Keratinocyte (primary cell): ENCODE results near the gene OR4D1. TPM values are rescaled to one million over a fixed set of nuclear protein-coding genes. Genes with fewer than 3 reads are reported as not detected.

Source experiments
- DNase-seq: peaks from one replicate; pipeline ENCODE4 v3.0.0-alpha.2; 2011; ENCODE audit warnings: low read depth, missing footprints, low spot score
- FAIRE-seq: peaks from 2 replicates; lab custom pipeline; 2011; peaks lifted over from hg19 to GRCh38; lab: Jason Lieb, UNC
- H2AFZ ChIP-seq: 2 replicates; pipeline ENCODE4 v1.6.0; 2012; ENCODE audit warnings: low read length, control low read depth, inconsistent platforms; ENCODE audit not compliant: control insufficient read depth
- H3K27ac ChIP-seq: 2 replicates; pipeline ENCODE4 v1.5.1; 2011; ENCODE audit warnings: low read length; ENCODE audit not compliant: control insufficient read depth, insufficient read depth
- H3K27me3 ChIP-seq: 3 replicates; pipeline ENCODE4 v1.6.0; 2011; ENCODE audit warnings: low read length; ENCODE audit not compliant: control insufficient read depth, insufficient read depth; ENCODE audit errors: extremely low read depth
- H3K36me3 ChIP-seq, 2 experiments: 2 replicates in 1 of 2; 3 replicates in 1 of 2; pipeline ENCODE4 v1.5.1; 2011; ENCODE audit warnings: low read length in 2 of 2, mild to moderate bottlenecking in 1 of 2; ENCODE audit not compliant: control insufficient read depth in 2 of 2, insufficient read depth in 2 of 2; ENCODE audit errors: extremely low read depth in 1 of 2
- H3K4me1 ChIP-seq: 3 replicates; pipeline ENCODE4 v1.5.1; 2011; ENCODE audit warnings: low read length; ENCODE audit not compliant: control insufficient read depth, insufficient read depth; ENCODE audit errors: extremely low read depth
- H3K4me2 ChIP-seq: 3 replicates; pipeline ENCODE4 v1.6.0; 2011; ENCODE audit warnings: low read depth, low read length; ENCODE audit not compliant: control insufficient read depth, insufficient read depth; ENCODE audit errors: extremely low read depth
- H3K4me3 ChIP-seq, 3 experiments: fragments of 200-600 bp in 1 of 3; sonication (generic) in 1 of 3; 2 replicates in 2 of 3; 3 replicates in 1 of 3; pipeline ENCODE4 v1.5.1; 2011 to 2016; ENCODE audit warnings: low read length in 3 of 3, mild to moderate bottlenecking in 3 of 3, control low read depth in 2 of 3, inconsistent platforms in 1 of 3, low read depth in 1 of 3, mixed read lengths in 1 of 3, mixed run types in 1 of 3, moderate library complexity in 1 of 3; ENCODE audit not compliant: control insufficient read depth in 2 of 3, insufficient read depth in 2 of 3; ENCODE audit errors: extremely low read depth in 1 of 3
- H3K79me2 ChIP-seq: 2 replicates; pipeline ENCODE4 v1.6.0; 2012; ENCODE audit warnings: low read length; ENCODE audit not compliant: control insufficient read depth, insufficient read depth
- H3K9ac ChIP-seq: 3 replicates; pipeline ENCODE4 v1.6.0; 2011; ENCODE audit warnings: low read length; ENCODE audit not compliant: control insufficient read depth, insufficient read depth; ENCODE audit errors: extremely low read depth
- H3K9me1 ChIP-seq: 3 replicates; pipeline ENCODE4 v1.6.0; 2011; ENCODE audit warnings: low read length; ENCODE audit not compliant: control insufficient read depth, insufficient read depth; ENCODE audit errors: extremely low read depth
- H3K9me3 ChIP-seq: 2 replicates; pipeline ENCODE4 v1.5.1; 2012; ENCODE audit warnings: low read depth, low read length; ENCODE audit not compliant: control insufficient read depth
- H4K20me1 ChIP-seq: 3 replicates; pipeline ENCODE4 v1.6.0; 2011; ENCODE audit warnings: low read length; ENCODE audit not compliant: control insufficient read depth, insufficient read depth; ENCODE audit errors: extremely low read depth
- CTCF ChIP-seq, 3 experiments: IDR thresholded peaks in 1 of 3; conservative IDR thresholded peaks in 1 of 3; optimal IDR thresholded peaks in 1 of 3; 2 replicates in 2 of 3; 3 replicates in 1 of 3; pipeline versions ENCODE3 to v1.5.1; 2011; ENCODE audit warnings: low read length in 3 of 3, mild to moderate bottlenecking in 3 of 3, moderate library complexity in 2 of 3, control low read depth in 1 of 3, inconsistent platforms in 1 of 3; ENCODE audit not compliant: insufficient read depth in 2 of 3; ENCODE audit errors: extremely low read depth in 1 of 3
- EZH2 ChIP-seq: IDR thresholded peaks from one replicate; pipeline ENCODE4 v1.6.1; 2012; ENCODE audit warnings: inconsistent platforms, mild to moderate bottlenecking, low read length, moderate library complexity
- dilution Hi-C: fragments of 300-500 bp; cut with MboI; formaldehyde crosslinking; loops from one replicate; pipeline ENCODE4 v1.7.0; 2020; ENCODE audit warnings: low sequenced_read_pairs; ENCODE audit not compliant: extremely low pct_ligation_motif_present
- polyA plus RNA-seq, 5 experiments: library from polyadenylated mRNA; depleted of rRNA in 3 of 5; stranded (reverse) in 3 of 5; stranded (forward) in 1 of 5; unstranded in 1 of 5; fragments of >200 nt; gene quantifications; 1 replicate in 1 of 5; 2 replicates in 3 of 5; 3 replicates in 1 of 5; pipeline versions ENCODE4 v1.2.1 to v1.2.3, GENCODE V29; 2011 to 2012; ENCODE audit warnings: missing spikeins in 2 of 5, low read depth in 1 of 5, low replicate concordance in 1 of 5

The OR4D1 gene
- polyA plus RNA-seq, 1 donor (not counting 4 experiments of a cell fraction or from before 2014, with no cell fraction given) = not detected

- no peaks in the 10 kb centered on the region for H3K9me1 ChIP-seq
- DNase-seq (no peak), FAIRE-seq (no peak)
- no peaks in the 10 kb centered on the region for H3K4me1 ChIP-seq
- no peaks in the 10 kb centered on the region for H3K27me3 ChIP-seq
- dilution Hi-C loops = no loop called here
- no peak overlapping the region for H3K4me2 ChIP-seq
- H3K9ac ChIP-seq = no peak overlapping the region
- H3K79me2 ChIP-seq = no peaks in the 10 kb centered on the region
- no peak overlapping the region for H3K4me3 ChIP-seq
- no peak overlapping the region for H3K27ac ChIP-seq
- no peak overlapping the region for H2AFZ ChIP-seq
- TF ChIP-seq CTCF (optimal IDR thresholded peaks at IDR 0.05 in 1 of 3, IDR thresholded peaks at IDR 0.05 in 1 of 3, conservative IDR thresholded peaks at IDR 0.05 in 1 of 3; ENCODE audit: extremely low read depth in 1 of 3, insufficient read depth in 2 of 3, low read length in 3 of 3) = no peak
- TF ChIP-seq EZH2 = no peak
- no peaks in the 10 kb centered on the region for H4K20me1 ChIP-seq
- no peaks in the 10 kb centered on the region for H3K36me3 ChIP-seq
- H3K9me3 ChIP-seq = no peaks in the 10 kb centered on the region
Measured at GRCh38 chr17:58195518-58196123, 47.4 kb downstream of the OR4D1 start.

- H3K9me1 ChIP-seq = no peaks in the 10 kb centered on the region
- no peaks in the 10 kb centered on the region for H3K36me3 ChIP-seq
- dilution Hi-C loops = no loop called here
- no peaks in the 10 kb centered on the region for H3K4me1 ChIP-seq
- no peak overlapping the region for H3K27ac ChIP-seq
- H3K27me3 ChIP-seq = no peaks in the 10 kb centered on the region
- no peaks in the 10 kb centered on the region for H3K9me3 ChIP-seq
- H2AFZ ChIP-seq = no peak overlapping the region
- H4K20me1 ChIP-seq = no peaks in the 10 kb centered on the region
- H3K4me3 ChIP-seq = no peak overlapping the region
- no peak overlapping the region for H3K4me2 ChIP-seq
- H3K79me2 ChIP-seq = no peaks in the 10 kb centered on the region
- no peak for TF ChIP-seq CTCF (optimal IDR thresholded peaks at IDR 0.05 in 1 of 3, IDR thresholded peaks at IDR 0.05 in 1 of 3, conservative IDR thresholded peaks at IDR 0.05 in 1 of 3; ENCODE audit: extremely low read depth in 1 of 3, insufficient read depth in 2 of 3, low read length in 3 of 3)
- no peak for TF ChIP-seq EZH2
- no peak for FAIRE-seq
- no peak overlapping the region for H3K9ac ChIP-seq
- no peak for DNase-seq
Measured at GRCh38 chr17:58196610-58197009, 48.4 kb downstream of the OR4D1 start.
